HFFc6 (cell line): Measurements from ENCODE around the gene PPP4R1. TPM values are rescaled to one million over a fixed set of nuclear protein-coding genes. Genes with fewer than 3 reads are reported as not detected.

Experiments used
- DNase-seq: peaks from one replicate; pipeline ENCODE4 v3.0.0-alpha.2; 2018
- H3K27ac Mint-ChIP-seq: 2 replicates; pipeline ENCODE4 v1.8.0; 2020; ENCODE audit warnings: mild to moderate bottlenecking, mixed read lengths
- H3K27me3 Mint-ChIP-seq: 2 replicates; pipeline ENCODE4 v1.8.0; 2021; ENCODE audit warnings: mild to moderate bottlenecking, moderate library complexity, mixed read lengths; ENCODE audit not compliant: insufficient read depth
- H3K36me3 Mint-ChIP-seq: 2 replicates; pipeline ENCODE4 v1.8.0; 2021; ENCODE audit warnings: low read depth, mixed read lengths
- H3K4me1 Mint-ChIP-seq: 2 replicates; pipeline ENCODE4 v1.8.0; 2020; ENCODE audit warnings: low read depth, mixed read lengths
- H3K4me3 Mint-ChIP-seq: 2 replicates; pipeline ENCODE4 v1.8.0; 2020; ENCODE audit warnings: mild to moderate bottlenecking, moderate library complexity, mixed read lengths
- H3K9me3 Mint-ChIP-seq: 2 replicates; pipeline ENCODE4 v1.8.0; 2020; ENCODE audit warnings: mild to moderate bottlenecking, mixed read lengths
- total RNA-seq, 6 experiments: library from RNA; stranded (reverse); fragmentation: NEBNext Ultra II Directional; extraction: Animal tissue kit (Norgen Biotek cat#: 25700); gene quantifications; 2 replicates in 1 of 6; 3 replicates in 5 of 6; pipeline ENCODE4 v1.2.3, GENCODE V29; 2021
- TF ChIP-seq, protein P1 (sequence below): fragments of 200-600 bp; sonication (generic); IDR thresholded peaks from 2 replicates; pipeline ENCODE4 v1.5.0; 2021; ENCODE audit warnings: antibody characterized with exemption, mild to moderate bottlenecking

The PPP4R1 gene
- total RNA-seq, 6 experiments from 2014 or later: 83.0 to 107 (median 103) TPM

DNA sequence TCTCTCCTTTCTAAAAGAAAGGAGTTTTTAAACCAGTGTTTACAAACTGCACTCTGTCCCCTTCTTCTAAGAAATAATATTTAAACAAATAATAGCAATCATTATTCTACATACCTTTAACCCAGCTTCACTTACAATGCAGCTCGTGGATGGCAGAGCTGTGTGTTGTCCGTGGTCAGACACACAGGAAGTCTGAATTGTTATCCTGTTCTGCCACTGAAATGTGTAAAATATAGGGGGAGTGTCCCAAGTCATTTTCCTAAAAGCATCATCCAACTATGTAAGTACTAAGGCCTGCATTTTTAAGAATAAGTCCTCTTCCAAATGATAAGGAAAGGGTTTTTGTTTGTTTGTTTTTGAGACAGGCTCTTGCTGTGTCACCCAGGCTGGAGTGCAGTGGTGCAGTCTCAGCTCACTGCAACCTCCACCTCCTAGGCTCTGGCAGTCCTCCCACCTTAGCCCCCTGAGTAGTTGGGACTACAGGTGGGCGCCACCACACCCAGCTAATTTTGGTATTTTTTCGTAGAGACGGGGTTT, 2.7 kb upstream of the PPP4R1 start:
- Mint-ChIP-seq H3K27ac (peak overlapping the region; percentile 87), H3K4me1 (peaks cover 59% of the 10 kb centered on the region), H3K27me3 (peaks cover 5% of the 10 kb centered on the region), H3K4me3 (peak overlapping the region; percentile 31; the same call in 1 of the 2 replicates), H3K36me3 (peaks cover 10% of the 10 kb centered on the region), H3K9me3 (no peaks in the 10 kb centered on the region)
- TF ChIP-seq, protein P1, sequence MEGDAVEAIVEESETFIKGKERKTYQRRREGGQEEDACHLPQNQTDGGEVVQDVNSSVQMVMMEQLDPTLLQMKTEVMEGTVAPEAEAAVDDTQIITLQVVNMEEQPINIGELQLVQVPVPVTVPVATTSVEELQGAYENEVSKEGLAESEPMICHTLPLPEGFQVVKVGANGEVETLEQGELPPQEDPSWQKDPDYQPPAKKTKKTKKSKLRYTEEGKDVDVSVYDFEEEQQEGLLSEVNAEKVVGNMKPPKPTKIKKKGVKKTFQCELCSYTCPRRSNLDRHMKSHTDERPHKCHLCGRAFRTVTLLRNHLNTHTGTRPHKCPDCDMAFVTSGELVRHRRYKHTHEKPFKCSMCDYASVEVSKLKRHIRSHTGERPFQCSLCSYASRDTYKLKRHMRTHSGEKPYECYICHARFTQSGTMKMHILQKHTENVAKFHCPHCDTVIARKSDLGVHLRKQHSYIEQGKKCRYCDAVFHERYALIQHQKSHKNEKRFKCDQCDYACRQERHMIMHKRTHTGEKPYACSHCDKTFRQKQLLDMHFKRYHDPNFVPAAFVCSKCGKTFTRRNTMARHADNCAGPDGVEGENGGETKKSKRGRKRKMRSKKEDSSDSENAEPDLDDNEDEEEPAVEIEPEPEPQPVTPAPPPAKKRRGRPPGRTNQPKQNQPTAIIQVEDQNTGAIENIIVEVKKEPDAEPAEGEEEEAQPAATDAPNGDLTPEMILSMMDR: no peak
- no peak for DNase-seq

DNA sequence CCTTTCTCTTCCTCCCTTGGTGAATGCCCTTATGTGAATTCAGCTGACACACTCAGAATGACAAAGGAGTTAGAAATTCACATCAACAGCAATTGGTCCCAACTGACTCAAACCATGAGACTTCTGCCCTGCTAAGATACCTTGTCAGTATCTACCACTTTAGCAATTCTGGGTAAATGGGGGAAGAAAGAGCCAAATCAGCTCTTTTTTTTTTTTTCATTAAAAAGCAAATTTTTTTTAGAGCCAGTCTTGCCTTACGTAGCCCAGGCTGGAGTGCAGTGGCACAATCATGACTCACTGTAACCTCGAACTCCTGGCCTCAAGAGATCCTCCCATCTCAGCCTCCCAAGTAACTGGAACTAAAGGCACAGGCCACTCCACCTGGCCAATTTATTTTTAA, 1.7 kb upstream of the PPP4R1 start:
- TF ChIP-seq, protein P1: no peak
- peaks cover 66% of the 10 kb centered on the region for H3K4me1 Mint-ChIP-seq
- H3K27ac Mint-ChIP-seq: peak overlapping the region; percentile 87
- peaks cover 5% of the 10 kb centered on the region for H3K27me3 Mint-ChIP-seq
- H3K9me3 Mint-ChIP-seq: no peaks in the 10 kb centered on the region
- H3K4me3 Mint-ChIP-seq: peak overlapping the region; percentile 85
- peaks cover 18% of the 10 kb centered on the region for H3K36me3 Mint-ChIP-seq
- DNase-seq: peak; percentile 52

DNA sequence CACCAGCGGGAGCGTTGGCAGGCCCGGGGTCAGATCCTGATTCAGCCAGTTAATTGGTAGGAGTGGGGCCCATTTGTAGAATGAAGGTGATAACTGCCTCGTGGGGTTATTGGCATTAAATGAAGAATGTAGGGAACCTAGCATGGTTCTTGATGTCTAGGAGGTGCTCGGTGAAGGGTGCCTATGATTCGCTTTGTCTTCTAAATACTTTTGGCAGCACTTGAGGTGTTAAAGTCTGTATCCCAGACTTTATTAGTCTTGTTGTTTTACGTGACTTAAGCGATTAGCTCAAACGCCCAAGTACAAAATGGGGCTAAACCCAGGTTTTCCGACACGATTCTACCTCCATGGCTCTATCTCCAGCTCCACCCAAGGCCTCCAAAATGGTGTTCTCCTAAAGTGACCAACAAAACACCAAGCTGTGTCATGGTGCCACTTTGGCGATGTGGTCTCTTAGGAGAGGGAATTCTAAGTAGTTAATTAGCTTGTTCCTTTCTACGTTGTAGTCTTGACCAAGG, 980 bp upstream of the PPP4R1 start:
- TF ChIP-seq, protein P1: no peak
- peaks cover 5% of the 10 kb centered on the region for H3K27me3 Mint-ChIP-seq
- H3K27ac Mint-ChIP-seq: peak overlapping the region; percentile 87
- peak overlapping the region; percentile 85 for H3K4me3 Mint-ChIP-seq
- peaks cover 23% of the 10 kb centered on the region for H3K36me3 Mint-ChIP-seq
- H3K4me1 Mint-ChIP-seq: peaks cover 68% of the 10 kb centered on the region
- H3K9me3 Mint-ChIP-seq: no peaks in the 10 kb centered on the region
- DNase-seq: no peak

DNA sequence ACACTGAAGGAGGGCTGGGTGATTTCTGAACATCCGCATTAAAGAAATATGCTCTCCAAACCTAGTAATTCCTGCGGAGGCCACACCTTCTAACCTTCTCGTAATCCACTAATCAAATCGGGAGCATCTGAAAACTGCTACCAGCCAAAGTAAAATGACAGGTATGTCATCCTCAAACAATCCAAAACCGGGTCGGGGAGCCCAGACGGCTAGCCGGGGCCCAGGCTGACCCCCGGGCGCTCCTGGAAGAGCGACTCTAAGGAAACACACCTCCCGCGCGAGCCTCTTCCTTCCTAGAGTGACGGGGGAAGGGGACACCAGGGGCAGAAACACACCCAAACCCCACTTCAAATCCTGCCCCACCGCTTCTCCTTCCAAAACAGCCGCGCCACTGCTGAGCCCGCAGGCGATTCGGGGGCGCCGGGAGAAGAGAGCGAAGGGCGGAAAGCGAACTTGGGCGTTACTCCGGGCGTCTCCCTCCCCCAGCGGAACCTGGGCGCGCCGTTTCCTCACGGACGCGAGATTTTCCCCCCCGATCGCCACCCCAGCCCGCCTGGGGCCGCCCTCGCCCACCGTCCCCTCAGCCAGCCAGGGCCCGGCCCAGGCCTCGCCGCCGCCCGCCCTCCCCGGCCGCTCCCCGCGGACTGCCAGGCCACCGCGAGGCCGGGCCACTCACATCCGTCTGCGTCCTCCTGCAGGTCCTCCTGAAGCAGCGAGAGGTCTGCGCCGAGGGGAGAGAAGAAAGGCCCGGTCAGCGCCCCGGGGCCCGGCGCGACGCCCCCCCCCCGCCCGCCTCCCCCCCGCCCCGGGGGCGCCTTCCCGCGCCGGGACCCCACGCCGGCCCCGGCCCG, 584 bp downstream of the PPP4R1 start:
- TF ChIP-seq, protein P1: peak; percentile 9; the same call in 1 of the 2 replicates
- Mint-ChIP-seq H3K27ac (peak overlapping the region; percentile 91), H3K4me1 (peaks cover 65% of the 10 kb centered on the region), H3K27me3 (peaks cover 5% of the 10 kb centered on the region), H3K4me3 (peak overlapping the region; percentile 96), H3K36me3 (peaks cover 23% of the 10 kb centered on the region), H3K9me3 (no peaks in the 10 kb centered on the region)
- peak; percentile 33 for DNase-seq

DNA sequence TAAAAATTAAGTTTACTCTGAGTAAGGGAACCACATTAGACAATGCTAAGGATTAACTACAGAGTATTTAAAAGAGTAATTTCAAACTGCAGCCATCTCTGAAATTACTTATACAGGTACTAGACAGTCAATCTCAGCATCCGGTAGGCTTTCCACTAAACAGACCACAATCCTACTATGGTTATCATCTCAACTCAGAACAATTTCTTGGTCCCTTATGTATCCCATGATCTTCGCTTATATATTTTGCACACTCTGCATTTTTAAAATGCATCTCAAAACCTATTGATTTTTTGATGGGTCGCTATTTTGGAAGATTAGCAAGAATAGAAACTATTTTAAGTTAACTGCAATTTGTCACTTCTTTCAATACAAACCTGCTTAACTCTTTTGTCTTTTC, 1.4 kb downstream of the PPP4R1 start:
- no peak for DNase-seq
- peak overlapping the region; percentile 96 for H3K4me3 Mint-ChIP-seq
- peaks cover 5% of the 10 kb centered on the region for H3K27me3 Mint-ChIP-seq
- H3K36me3 Mint-ChIP-seq: peaks cover 23% of the 10 kb centered on the region
- H3K9me3 Mint-ChIP-seq: no peaks in the 10 kb centered on the region
- peak overlapping the region; percentile 91 for H3K27ac Mint-ChIP-seq
- peaks cover 70% of the 10 kb centered on the region for H3K4me1 Mint-ChIP-seq
- TF ChIP-seq, protein P1: no peak
